ENCODE measurements around the gene SDK2.

The SDK2 gene

GRCh38 chr17:73533127-73533526 is 111.1 kb downstream of the SDK2 start:
- no peak for DNase-seq (ENCODE audit: low read depth)

- no peak for DNase-seq (ENCODE audit: low read depth)
Measured at GRCh38 chr17:73532421-73532901, 111.8 kb downstream of the SDK2 start.

- DNase-seq (ENCODE audit: low read depth), result no peak
Measured at GRCh38 chr17:73531158-73531557, 113.1 kb downstream of the SDK2 start.

- no peak for DNase-seq (ENCODE audit: low read depth)
Measured at GRCh38 chr17:73528679-73529078, 115.6 kb downstream of the SDK2 start.

- DNase-seq (ENCODE audit: low read depth), result no peak
Measured at GRCh38 chr17:73526952-73527351, 117.3 kb downstream of the SDK2 start.

GRCh38 chr17:73524941-73525679 is 119.1 kb downstream of the SDK2 start:
- no peak for DNase-seq (ENCODE audit: low read depth)

GRCh38 chr17:73522696-73523095 is 121.5 kb downstream of the SDK2 start:
- no peak for DNase-seq (ENCODE audit: low read depth)

GRCh38 chr17:73522107-73522506 is 122.1 kb downstream of the SDK2 start:
- no peak for DNase-seq (ENCODE audit: low read depth)

GRCh38 chr17:73521376-73521775 is 122.9 kb downstream of the SDK2 start:
- no peak for DNase-seq (ENCODE audit: low read depth)

- no peak for DNase-seq (ENCODE audit: low read depth)
Measured at GRCh38 chr17:73520369-73520761, 123.9 kb downstream of the SDK2 start.

- DNase-seq (ENCODE audit: low read depth), result no peak
Measured at GRCh38 chr17:73519714-73520368, 124.4 kb downstream of the SDK2 start.

GRCh38 chr17:73519011-73519410 is 125.2 kb downstream of the SDK2 start:
- no peak for DNase-seq (ENCODE audit: low read depth)

GRCh38 chr17:73516431-73516830 is 127.8 kb downstream of the SDK2 start:
- DNase-seq (ENCODE audit: low read depth), result no peak

- no peak for DNase-seq (ENCODE audit: low read depth)
Measured at GRCh38 chr17:73514146-73514863, 129.9 kb downstream of the SDK2 start.

- DNase-seq (ENCODE audit: low read depth), result no peak
Measured at GRCh38 chr17:73513426-73513825, 130.8 kb downstream of the SDK2 start.

GRCh38 chr17:73511719-73512115 is 132.5 kb downstream of the SDK2 start:
- no peak for DNase-seq (ENCODE audit: low read depth)

- DNase-seq (ENCODE audit: low read depth), result no peak
Measured at GRCh38 chr17:73510981-73511718, 133.1 kb downstream of the SDK2 start.

GRCh38 chr17:73508931-73509605 is 135.2 kb downstream of the SDK2 start:
- DNase-seq (ENCODE audit: low read depth), result no peak

GRCh38 chr17:73508057-73508930 is 136.0 kb downstream of the SDK2 start:
- DNase-seq (ENCODE audit: low read depth), result no peak
